Measurements from ENCODE around the gene CEBPA.

GRCh38 chr19:33250500-33250899 lies 51.8 kb downstream of the CEBPA start:
- TF ChIP-seq, protein P1, sequence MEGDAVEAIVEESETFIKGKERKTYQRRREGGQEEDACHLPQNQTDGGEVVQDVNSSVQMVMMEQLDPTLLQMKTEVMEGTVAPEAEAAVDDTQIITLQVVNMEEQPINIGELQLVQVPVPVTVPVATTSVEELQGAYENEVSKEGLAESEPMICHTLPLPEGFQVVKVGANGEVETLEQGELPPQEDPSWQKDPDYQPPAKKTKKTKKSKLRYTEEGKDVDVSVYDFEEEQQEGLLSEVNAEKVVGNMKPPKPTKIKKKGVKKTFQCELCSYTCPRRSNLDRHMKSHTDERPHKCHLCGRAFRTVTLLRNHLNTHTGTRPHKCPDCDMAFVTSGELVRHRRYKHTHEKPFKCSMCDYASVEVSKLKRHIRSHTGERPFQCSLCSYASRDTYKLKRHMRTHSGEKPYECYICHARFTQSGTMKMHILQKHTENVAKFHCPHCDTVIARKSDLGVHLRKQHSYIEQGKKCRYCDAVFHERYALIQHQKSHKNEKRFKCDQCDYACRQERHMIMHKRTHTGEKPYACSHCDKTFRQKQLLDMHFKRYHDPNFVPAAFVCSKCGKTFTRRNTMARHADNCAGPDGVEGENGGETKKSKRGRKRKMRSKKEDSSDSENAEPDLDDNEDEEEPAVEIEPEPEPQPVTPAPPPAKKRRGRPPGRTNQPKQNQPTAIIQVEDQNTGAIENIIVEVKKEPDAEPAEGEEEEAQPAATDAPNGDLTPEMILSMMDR (conservative IDR thresholded peaks at IDR 0.05 in 1 of 2, IDR thresholded peaks at IDR 0.05 in 1 of 2; ENCODE audit: low read depth in 1 of 2, low read length in 2 of 2): no peak
- TF ChIP-seq EZH2 (IDR thresholded peaks at IDR 0.05; ENCODE audit: low read length, missing control alignments): no peak

Data from fibroblast of lung (primary cell).